ENCODE results near the gene TBC1D30. TPM values are rescaled to one million over a fixed set of nuclear protein-coding genes. Genes with fewer than 3 reads are reported as not detected.
"Not testable (repeated sequence)": the region's sequence is repeated elsewhere in the genome, so short reads cannot be mapped to it uniquely, and the experiment has no call there.

Gene TBC1D30
- total RNA-seq, 8 experiments from 2014 or later, result 0.09 to 18.5 (median 5.4) TPM

DNA sequence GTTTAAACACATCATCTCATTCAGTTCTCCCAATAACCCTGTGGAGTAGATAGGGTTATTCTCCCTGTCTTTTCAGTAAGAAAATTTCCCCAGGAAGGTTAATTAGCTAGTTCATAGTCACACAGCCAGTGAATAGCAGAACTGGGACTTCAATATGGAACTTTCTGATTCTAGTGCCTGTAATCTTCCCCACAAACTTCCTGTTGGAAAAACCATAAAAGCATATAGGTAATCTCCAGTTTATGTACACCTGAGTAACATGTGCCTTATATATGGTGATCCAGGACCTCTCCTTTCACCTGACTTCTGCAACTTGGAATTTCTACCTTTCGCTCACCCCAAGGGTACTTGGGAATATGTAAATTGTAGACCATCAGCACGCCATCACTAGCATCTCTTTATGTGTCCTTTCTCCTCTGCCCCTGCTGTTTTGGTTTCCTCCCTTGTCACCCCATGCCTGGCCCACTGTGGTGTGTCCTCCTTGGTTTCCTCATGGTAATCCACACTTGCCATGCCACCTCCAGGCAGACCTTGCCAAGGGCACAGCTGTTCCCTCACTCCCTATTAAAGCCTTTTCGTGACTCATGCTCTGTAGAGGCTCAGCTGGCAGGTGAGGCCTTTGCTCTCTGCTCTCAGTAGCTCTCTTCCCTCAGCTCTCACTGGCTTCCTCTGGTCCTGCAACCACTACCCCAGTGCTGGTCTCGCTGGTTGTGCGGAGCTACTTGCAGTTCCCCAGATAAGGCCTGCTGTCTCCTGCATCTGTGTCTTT lies 16.7 kb downstream of the TBC1D30 start:
- Histone ChIP-seq H3K4me1 (replicated peaks in 1 of 2) (no peaks in the 10 kb centered on the region), H3K4me3 (no peak overlapping the region), H3K27ac (no peak overlapping the region)
- no peak for ATAC-seq (replicated peaks in 6 of 8)
- 0 to 100% (median 79%) methylated on average over 1 to 4 of the region's 5 CpGs for WGBS, 10 experiments
- in situ Hi-C loops (cut with MboI; ENCODE audit: low pct_unique_long_range_greater_than_20kb in 2 of 9, low sequenced_read_pairs in 9 of 9, unreplicated experiment in 9 of 9), result no loop called here

GRCh38 chr12:64848409-64848808 lies 24.0 kb downstream of the TBC1D30 start:
- H3K27ac ChIP-seq; H3K4me3 ChIP-seq; in situ Hi-C loops (cut with MboI; ENCODE audit: low pct_unique_long_range_greater_than_20kb in 2 of 9, low sequenced_read_pairs in 9 of 9, unreplicated experiment in 9 of 9); ATAC-seq (replicated peaks in 6 of 8); H3K4me1 ChIP-seq (replicated peaks in 1 of 2): not testable (repeated sequence)
- WGBS, 10 experiments, result 75 to 100% (median 93%) methylated on average over 1 to 4 of the region's 4 CpGs; no CpG with 5 or more reads in 5 of the 10 experiments

GRCh38 chr12:64858882-64859605 lies 34.6 kb downstream of the TBC1D30 start:
- in situ Hi-C loops (cut with MboI; ENCODE audit: low pct_unique_long_range_greater_than_20kb in 2 of 9, low sequenced_read_pairs in 9 of 9, unreplicated experiment in 9 of 9), result no loop called here
- 0 to 90% (median 60%) methylated on average over 1 to 4 of the region's 4 CpGs; no CpG with 5 or more reads in 1 of the 10 experiments for WGBS, 10 experiments
- no peaks in the 10 kb centered on the region for H3K4me1 ChIP-seq (replicated peaks in 1 of 2)
- ATAC-seq (replicated peaks in 6 of 8), result no peak
- H3K27ac ChIP-seq, result no peak overlapping the region
- no peak overlapping the region for H3K4me3 ChIP-seq

GRCh38 chr12:64860446-64860998 lies 36.1 kb downstream of the TBC1D30 start:
- Histone ChIP-seq H3K4me3 (no peak overlapping the region), H3K27ac (no peak overlapping the region), H3K4me1 (replicated peaks in 1 of 2) (no peaks in the 10 kb centered on the region)
- no peak for ATAC-seq (replicated peaks in 6 of 8)
- 0 to 100% (median 61%) methylated on average over 1 to 4 of the region's 4 CpGs for WGBS, 10 experiments
- in situ Hi-C loops (cut with MboI; ENCODE audit: low pct_unique_long_range_greater_than_20kb in 2 of 9, low sequenced_read_pairs in 9 of 9, unreplicated experiment in 9 of 9), result no loop called here

DNA sequence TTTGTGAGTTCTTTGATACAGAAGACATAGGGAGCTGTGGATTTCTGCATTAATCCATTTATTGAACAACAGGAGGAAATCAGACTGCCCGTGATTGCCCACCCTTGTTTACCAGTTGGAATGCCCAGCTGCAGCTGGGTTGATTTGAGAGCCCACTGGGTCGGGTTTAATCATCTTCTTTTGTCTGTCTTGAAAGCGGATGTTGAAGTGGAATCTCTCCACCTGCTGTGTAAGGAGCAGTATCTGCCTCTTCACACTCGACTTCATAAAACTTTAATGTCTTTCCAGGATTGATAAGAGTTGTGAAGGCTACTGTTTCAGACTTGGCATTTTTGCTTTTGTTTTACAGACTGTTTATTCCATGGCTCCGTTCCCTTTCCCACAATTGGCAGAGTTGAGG lies 39.9 kb downstream of the TBC1D30 start:
- no peak overlapping the region for H3K4me3 ChIP-seq
- ATAC-seq (replicated peaks in 6 of 8), result no peak
- no peaks in the 10 kb centered on the region for H3K4me1 ChIP-seq (replicated peaks in 1 of 2)
- 8 to 100% (median 43%) methylated on average over 1 to 5 of the region's 5 CpGs; no CpG with 5 or more reads in 1 of the 10 experiments for WGBS, 10 experiments
- H3K27ac ChIP-seq, result no peak overlapping the region
- in situ Hi-C loops (cut with MboI; ENCODE audit: low pct_unique_long_range_greater_than_20kb in 2 of 9, low sequenced_read_pairs in 9 of 9, unreplicated experiment in 9 of 9), result no loop called here

GRCh38 chr12:64875186-64875585 lies 50.7 kb downstream of the TBC1D30 start:
- Histone ChIP-seq H3K4me1 (replicated peaks in 1 of 2) (no peaks in the 10 kb centered on the region), H3K4me3 (no peak overlapping the region), H3K27ac (no peak overlapping the region)
- ATAC-seq (replicated peaks in 6 of 8), result no peak
- in situ Hi-C loops (cut with MboI; ENCODE audit: low pct_unique_long_range_greater_than_20kb in 2 of 9, low sequenced_read_pairs in 9 of 9, unreplicated experiment in 9 of 9), result loop anchor here in 3 of 9 experiments (25.0 kb wide), 2 partner anchors 237 to 1212 kb away; partner anchors contain the start of gene WIF1 (in 3 of the 3)
- 20 to 91% (median 74%) methylated on average over 1 to 11 of the region's 17 CpGs; no CpG with 5 or more reads in 3 of the 10 experiments for WGBS, 10 experiments

GRCh38 chr12:64876388-64877071 lies 52.1 kb downstream of the TBC1D30 start:
- WGBS, 10 experiments, result 53 to 100% (median 84%) methylated on average over 2 to 12 of the region's 12 CpGs; no CpG with 5 or more reads in 1 of the 10 experiments
- Histone ChIP-seq H3K27ac (no peak overlapping the region), H3K4me1 (replicated peaks in 1 of 2) (no peaks in the 10 kb centered on the region), H3K4me3 (no peak overlapping the region)
- ATAC-seq (replicated peaks in 6 of 8), result no peak
- in situ Hi-C loops (cut with MboI; ENCODE audit: low pct_unique_long_range_greater_than_20kb in 2 of 9, low sequenced_read_pairs in 9 of 9, unreplicated experiment in 9 of 9), result loop anchor here in 3 of 9 experiments (25.0 kb wide), 2 partner anchors 236 to 1211 kb away; partner anchors contain the start of gene WIF1 (in 3 of the 3)

DNA sequence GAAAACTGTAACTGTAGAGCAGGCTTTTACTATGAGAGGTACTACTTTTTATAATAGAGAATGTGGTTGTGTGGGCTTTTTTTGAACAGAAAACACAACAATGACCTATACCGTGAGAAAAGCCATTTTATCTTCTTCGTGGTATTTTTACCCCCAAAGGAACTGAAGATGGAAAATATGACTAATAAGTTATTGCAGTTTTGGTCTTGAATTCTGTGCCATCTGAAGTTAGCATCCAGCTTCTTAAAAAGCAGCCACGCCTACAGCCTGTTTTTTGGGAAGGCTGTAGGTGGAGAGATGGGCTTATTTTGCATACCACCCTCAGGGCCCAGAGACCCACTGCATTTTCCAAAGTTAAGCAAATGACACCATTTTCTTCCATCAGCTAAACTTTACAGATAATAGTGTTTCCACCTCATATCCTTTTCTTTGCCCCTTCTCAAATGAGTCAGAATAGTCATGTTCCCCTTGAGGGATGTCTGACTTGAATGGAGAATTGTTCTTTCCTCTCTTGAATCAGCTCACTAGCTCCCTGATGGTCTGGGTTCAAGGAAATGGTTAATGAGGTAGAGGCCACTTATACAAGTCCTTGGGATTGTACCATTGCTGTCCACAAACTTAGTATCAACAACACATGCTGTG lies 53.0 kb downstream of the TBC1D30 start:
- in situ Hi-C loops (cut with MboI; ENCODE audit: low pct_unique_long_range_greater_than_20kb in 2 of 9, low sequenced_read_pairs in 9 of 9, unreplicated experiment in 9 of 9), result loop anchor here in 3 of 9 experiments (25.0 kb wide), 2 partner anchors 235 to 1210 kb away; partner anchors contain the start of gene WIF1 (in 3 of the 3)
- Histone ChIP-seq H3K4me1 (replicated peaks in 1 of 2) (no peaks in the 10 kb centered on the region), H3K27ac (no peak overlapping the region), H3K4me3 (no peak overlapping the region)
- no peak for ATAC-seq (replicated peaks in 6 of 8)
- WGBS, 10 experiments, result 19 to 100% (median 87%) methylated on average over 2 to 3 of the region's 3 CpGs; no CpG with 5 or more reads in 2 of the 10 experiments

GRCh38 chr12:64882687-64883086 lies 58.2 kb downstream of the TBC1D30 start:
- WGBS, 10 experiments, result 71 to 95% (median 92%) methylated on average over 1 to 3 of the region's 3 CpGs; no CpG with 5 or more reads in 3 of the 10 experiments
- Histone ChIP-seq H3K4me1 (replicated peaks in 1 of 2) (no peaks in the 10 kb centered on the region), H3K27ac (no peak overlapping the region), H3K4me3 (no peak overlapping the region)
- in situ Hi-C loops (cut with MboI; ENCODE audit: low pct_unique_long_range_greater_than_20kb in 2 of 9, low sequenced_read_pairs in 9 of 9, unreplicated experiment in 9 of 9), result loop anchor here in 3 of 9 experiments (25.0 kb wide), 2 partner anchors 230 to 1205 kb away; partner anchors contain the start of gene WIF1 (in 3 of the 3)
- no peak for ATAC-seq (replicated peaks in 6 of 8)

- Histone ChIP-seq H3K27ac (no peak overlapping the region), H3K4me1 (replicated peaks in 1 of 2) (no peaks in the 10 kb centered on the region), H3K4me3 (no peak overlapping the region)
- 43 to 100% (median 81%) methylated on average over 1 to 7 of the region's 17 CpGs; no CpG with 5 or more reads in 2 of the 10 experiments for WGBS, 10 experiments
- in situ Hi-C loops (cut with MboI; ENCODE audit: low pct_unique_long_range_greater_than_20kb in 2 of 9, low sequenced_read_pairs in 9 of 9, unreplicated experiment in 9 of 9), result loop anchor here in 3 of 9 experiments (25.0 kb wide), 2 partner anchors 229 to 1204 kb away; partner anchors contain the start of gene WIF1 (in 3 of the 3)
- no peak for ATAC-seq (replicated peaks in 6 of 8)
Observed at GRCh38 chr12:64883264-64884163, 59.1 kb downstream of the TBC1D30 start.

DNA sequence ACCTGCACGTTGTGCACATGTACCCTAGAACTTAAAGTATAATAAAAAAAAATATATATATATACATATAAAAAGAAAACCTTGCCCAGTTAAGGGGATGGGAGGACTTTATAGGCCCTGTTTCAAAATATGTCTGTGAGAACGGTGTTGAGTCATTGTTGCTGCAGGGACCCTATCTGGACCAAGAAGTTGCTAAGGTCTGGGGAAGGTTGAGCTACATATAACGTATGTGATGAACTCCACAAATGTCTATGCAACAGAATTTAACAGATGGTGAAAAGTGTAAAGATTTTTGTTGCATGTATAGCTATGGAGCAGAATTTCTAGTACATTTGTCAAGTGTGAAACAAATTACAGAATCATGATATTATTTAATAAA lies 59.7 kb downstream of the TBC1D30 start:
- in situ Hi-C loops (cut with MboI; ENCODE audit: low pct_unique_long_range_greater_than_20kb in 2 of 9, low sequenced_read_pairs in 9 of 9, unreplicated experiment in 9 of 9), result loop anchor here in 3 of 9 experiments (25.0 kb wide), 2 partner anchors 228 to 1203 kb away; partner anchors contain the start of gene WIF1 (in 3 of the 3)
- no peaks in the 10 kb centered on the region for H3K4me1 ChIP-seq (replicated peaks in 1 of 2)
- H3K27ac ChIP-seq, result no peak overlapping the region
- ATAC-seq (replicated peaks in 6 of 8), result no peak
- H3K4me3 ChIP-seq, result no peak overlapping the region
- WGBS, 10 experiments, result 37 to 100% (median 70%) methylated on average over 1 to 3 of the region's 3 CpGs; no CpG with 5 or more reads in 2 of the 10 experiments
